ENCODE measurements around the gene AMMECR1L. TPM values are rescaled to one million over a fixed set of nuclear protein-coding genes. Genes with fewer than 3 reads are reported as not detected.
"Not testable (repeated sequence)": the region's sequence is repeated elsewhere in the genome, so short reads cannot be mapped to it uniquely, and the experiment has no call there.

Gene AMMECR1L
- 10 to 100 TPM in 2 of 4 donors, 1 to 10 TPM in 2; 5.4 to 20.4 (median 13.7) TPM for total RNA-seq

DNA sequence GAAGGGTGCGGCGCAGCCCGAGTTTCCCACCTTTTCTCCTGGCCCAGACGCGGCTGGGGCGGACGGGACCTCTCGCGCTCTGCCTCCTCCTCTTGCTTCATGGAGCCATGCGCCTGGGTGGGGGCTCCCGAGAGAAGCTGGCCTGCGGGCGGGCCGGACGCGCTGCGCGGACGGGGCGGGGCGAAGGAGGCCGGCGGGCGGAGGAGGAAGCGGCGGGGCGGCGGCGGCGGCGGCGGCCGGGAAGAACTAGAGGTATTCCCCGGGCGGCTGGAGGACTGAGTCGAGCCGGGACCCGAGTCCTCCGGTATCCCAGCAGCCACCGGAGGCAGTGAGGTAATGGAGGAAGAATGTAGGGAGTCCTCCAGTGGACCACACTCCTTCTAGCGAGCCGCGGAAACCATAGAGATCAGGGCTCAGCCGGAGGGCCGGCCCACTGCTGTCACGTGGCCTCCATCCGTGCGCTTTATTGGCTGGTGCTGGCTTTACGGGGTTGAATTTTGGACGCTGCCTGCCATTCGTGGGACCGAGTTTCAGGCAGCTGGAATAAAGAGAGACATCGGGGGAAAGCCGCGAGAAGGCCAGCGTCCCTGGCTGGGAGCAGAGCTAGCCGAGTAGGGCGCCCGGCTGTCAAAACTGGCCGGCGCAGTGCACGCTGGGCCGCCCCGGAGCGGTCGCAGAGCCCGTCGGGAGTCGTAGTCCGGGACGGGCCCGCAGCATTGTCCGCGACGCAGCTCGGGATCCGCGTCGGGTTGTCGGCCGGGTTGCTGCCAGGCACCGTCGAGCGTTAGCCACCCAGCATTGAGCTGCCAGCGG lies at the start of gene AMMECR1L:
Gene AMMECR1L (minus strand): TSS at position 177 of the 813 bp plus-strand sequence. CDS start 11,722 bp downstream, outside the sequence.
- intact Hi-C loops (cut with DNase I; ENCODE audit: low total_unique reads); H3K27me3 ChIP-seq; H3K9me3 ChIP-seq; H3K4me1 ChIP-seq; H3K36me3 ChIP-seq: not testable (repeated sequence)
- H3K4me3 ChIP-seq: peak within 1 kb of the TSS; percentile 57 to 74
- peak; percentile 82 to 85 for DNase-seq
- H3K27ac ChIP-seq: peak within 1 kb of the TSS; percentile 92 to 94
- peak; percentile 11 to 75 for TF ChIP-seq POLR2A (IDR thresholded peaks at IDR 0.05)

DNA sequence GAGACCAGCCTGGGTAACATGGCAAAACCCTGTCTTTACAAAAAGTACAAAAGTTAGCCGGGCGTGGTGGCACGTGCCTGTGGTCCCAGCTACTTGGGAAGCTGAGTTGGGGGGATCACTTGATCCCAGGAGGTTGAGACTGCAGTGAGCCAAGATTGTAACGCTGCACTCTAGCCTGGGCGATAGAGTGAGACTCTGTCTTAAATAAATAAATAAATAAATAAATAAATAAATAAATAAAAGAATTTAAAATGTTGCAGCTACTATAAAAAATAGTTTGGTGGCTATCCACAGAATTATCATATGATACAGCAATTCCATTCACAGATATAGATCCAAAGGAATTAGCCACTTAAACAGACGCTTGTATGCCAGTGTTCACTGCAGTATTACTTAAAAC lies 49.6 kb upstream of the AMMECR1L start:
- Histone ChIP-seq H3K27ac (no peak overlapping the region), H3K36me3 (no peaks in the 10 kb centered on the region), H3K9me3 (no peaks in the 10 kb centered on the region), H3K4me3 (no peak overlapping the region), H3K4me1 (no peaks in the 10 kb centered on the region), H3K27me3 (no peaks in the 10 kb centered on the region)
- DNase-seq: no peak
- TF ChIP-seq, protein P1, sequence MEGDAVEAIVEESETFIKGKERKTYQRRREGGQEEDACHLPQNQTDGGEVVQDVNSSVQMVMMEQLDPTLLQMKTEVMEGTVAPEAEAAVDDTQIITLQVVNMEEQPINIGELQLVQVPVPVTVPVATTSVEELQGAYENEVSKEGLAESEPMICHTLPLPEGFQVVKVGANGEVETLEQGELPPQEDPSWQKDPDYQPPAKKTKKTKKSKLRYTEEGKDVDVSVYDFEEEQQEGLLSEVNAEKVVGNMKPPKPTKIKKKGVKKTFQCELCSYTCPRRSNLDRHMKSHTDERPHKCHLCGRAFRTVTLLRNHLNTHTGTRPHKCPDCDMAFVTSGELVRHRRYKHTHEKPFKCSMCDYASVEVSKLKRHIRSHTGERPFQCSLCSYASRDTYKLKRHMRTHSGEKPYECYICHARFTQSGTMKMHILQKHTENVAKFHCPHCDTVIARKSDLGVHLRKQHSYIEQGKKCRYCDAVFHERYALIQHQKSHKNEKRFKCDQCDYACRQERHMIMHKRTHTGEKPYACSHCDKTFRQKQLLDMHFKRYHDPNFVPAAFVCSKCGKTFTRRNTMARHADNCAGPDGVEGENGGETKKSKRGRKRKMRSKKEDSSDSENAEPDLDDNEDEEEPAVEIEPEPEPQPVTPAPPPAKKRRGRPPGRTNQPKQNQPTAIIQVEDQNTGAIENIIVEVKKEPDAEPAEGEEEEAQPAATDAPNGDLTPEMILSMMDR (IDR thresholded peaks at IDR 0.05): no peak
- TF ChIP-seq POLR2A (IDR thresholded peaks at IDR 0.05): no peak
- intact Hi-C loops (cut with DNase I; ENCODE audit: low total_unique reads): no loop called here

DNA sequence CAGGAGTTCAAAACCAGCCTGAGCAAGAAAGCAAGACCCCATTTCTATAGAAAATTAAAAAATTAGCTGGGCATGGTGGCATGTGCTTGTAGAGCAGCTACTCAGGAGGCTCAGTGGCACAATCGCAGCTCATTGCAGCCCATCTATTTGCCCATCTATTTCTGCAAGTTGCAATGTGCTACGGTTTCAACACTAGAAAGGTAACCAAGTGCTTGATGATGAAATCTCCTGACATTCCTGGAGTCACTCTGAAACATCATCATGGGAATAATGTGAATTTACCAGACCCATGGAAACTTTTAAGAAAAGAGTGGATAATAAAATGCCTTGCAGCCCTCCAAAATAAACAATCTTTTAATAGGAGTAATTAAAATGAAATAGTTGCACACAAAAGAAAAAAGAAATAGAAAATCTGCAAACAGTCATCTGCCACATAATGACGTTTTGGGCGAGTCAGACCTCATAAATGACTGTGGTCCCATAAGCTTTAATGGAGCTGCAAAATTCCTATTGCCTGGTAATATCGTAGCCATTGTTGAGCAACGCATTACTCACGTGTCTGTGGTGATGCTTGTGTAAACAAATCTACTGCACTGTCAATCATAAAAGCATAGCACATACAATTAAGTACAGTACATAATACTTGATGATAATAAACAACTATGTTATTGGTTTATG lies 46.6 kb upstream of the AMMECR1L start:
- H3K4me1 ChIP-seq: no peaks in the 10 kb centered on the region
- H3K36me3 ChIP-seq: no peaks in the 10 kb centered on the region
- H3K9me3 ChIP-seq: no peaks in the 10 kb centered on the region
- no peak overlapping the region for H3K4me3 ChIP-seq
- DNase-seq: no peak
- intact Hi-C loops (cut with DNase I; ENCODE audit: low total_unique reads): no loop called here
- H3K27me3 ChIP-seq: no peaks in the 10 kb centered on the region
- H3K27ac ChIP-seq: no peak overlapping the region
- TF ChIP-seq, protein P1 (IDR thresholded peaks at IDR 0.05): no peak
- TF ChIP-seq POLR2A (IDR thresholded peaks at IDR 0.05): no peak

DNA sequence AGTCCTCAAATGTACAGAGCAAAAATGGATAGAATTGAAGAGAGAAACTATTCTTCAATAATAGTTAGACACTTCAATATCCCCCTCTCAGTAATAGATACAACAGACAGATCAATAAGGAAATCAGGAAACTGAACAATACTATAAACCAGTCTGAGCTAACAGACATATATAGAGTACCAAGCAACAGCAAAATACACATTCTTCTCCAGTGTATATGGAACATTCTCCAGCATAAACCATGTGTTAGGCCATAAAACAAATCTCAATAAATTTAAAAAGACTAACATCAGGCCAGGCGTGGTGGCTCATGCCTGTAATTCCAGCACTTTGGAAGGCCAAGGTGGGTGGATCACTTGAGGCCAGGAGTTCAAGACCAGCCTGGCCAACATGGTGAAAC lies 43.7 kb upstream of the AMMECR1L start:
- Histone ChIP-seq H3K27ac (no peak overlapping the region), H3K4me3 (no peak overlapping the region), H3K9me3 (no peaks in the 10 kb centered on the region), H3K4me1 (no peaks in the 10 kb centered on the region), H3K27me3 (no peaks in the 10 kb centered on the region), H3K36me3 (no peaks in the 10 kb centered on the region)
- intact Hi-C loops (cut with DNase I; ENCODE audit: low total_unique reads): no loop called here
- TF ChIP-seq, protein P1 (IDR thresholded peaks at IDR 0.05): no peak
- TF ChIP-seq POLR2A (IDR thresholded peaks at IDR 0.05): no peak
- DNase-seq: no peak

DNA sequence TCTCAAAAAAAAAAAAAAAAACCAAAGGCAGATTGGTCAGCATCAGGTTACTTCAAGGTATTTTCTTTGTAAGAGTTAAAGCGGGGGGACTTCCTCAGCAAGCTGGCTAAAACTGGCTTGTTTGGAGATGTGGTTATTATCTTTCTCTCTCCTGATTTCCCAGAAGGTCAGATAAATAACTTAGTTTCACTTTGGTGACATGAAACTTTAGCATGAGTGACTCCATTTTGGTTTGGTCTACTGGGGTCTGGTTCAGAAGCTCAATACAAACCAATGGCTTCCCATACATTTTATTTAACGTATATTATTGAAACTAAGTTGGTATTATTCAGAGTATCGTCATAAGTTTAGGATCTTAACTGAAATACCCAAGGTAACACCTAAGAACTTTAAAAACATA lies 41.6 kb upstream of the AMMECR1L start:
- H3K36me3 ChIP-seq: no peaks in the 10 kb centered on the region

DNA sequence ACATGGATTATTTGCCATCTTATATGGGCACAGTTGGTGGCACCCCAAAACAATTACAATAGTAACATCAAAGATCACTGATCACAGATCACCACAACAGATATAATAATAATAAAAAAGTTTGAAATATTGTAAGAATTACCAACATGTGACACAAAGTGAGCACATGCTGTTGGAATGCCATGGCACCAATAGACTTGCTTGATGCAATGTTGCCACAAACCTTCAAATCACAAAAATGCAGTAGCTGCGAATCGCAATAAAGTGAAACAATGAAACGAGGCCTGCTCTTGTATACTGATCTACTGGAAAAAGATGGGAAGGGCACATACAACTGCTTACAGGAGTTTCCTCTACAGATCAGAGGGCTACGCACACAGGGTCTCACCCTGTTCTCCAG lies 32.2 kb upstream of the AMMECR1L start:
- TF ChIP-seq POLR2A (IDR thresholded peaks at IDR 0.05): no peak

More for the DNA sequence above, 41.6 kb upstream of the AMMECR1L start:
- no peaks in the 10 kb centered on the region for H3K27me3 ChIP-seq
- no peak for DNase-seq
- no peak overlapping the region for H3K27ac ChIP-seq
- no peak for TF ChIP-seq POLR2A (IDR thresholded peaks at IDR 0.05)
- H3K4me3 ChIP-seq: no peak overlapping the region
- H3K9me3 ChIP-seq: no peaks in the 10 kb centered on the region
- intact Hi-C loops (cut with DNase I; ENCODE audit: low total_unique reads): no loop called here
- no peaks in the 10 kb centered on the region for H3K4me1 ChIP-seq

More for the DNA sequence above, 32.2 kb upstream of the AMMECR1L start:
- H3K27me3 ChIP-seq: no peaks in the 10 kb centered on the region
- H3K9me3 ChIP-seq: no peaks in the 10 kb centered on the region
- H3K36me3 ChIP-seq: no peaks in the 10 kb centered on the region
- no peak for DNase-seq
- no peak overlapping the region for H3K27ac ChIP-seq
- H3K4me1 ChIP-seq: no peaks in the 10 kb centered on the region
- intact Hi-C loops (cut with DNase I; ENCODE audit: low total_unique reads): no loop called here
- H3K4me3 ChIP-seq: no peak overlapping the region
